HCEC 1CT (cell line): Measurements from ENCODE around the gene SZT2.
A peak's percentile ranks its signal among the peaks of the same experiment; 100 is the strongest.
"Not testable (repeated sequence)": the region's sequence is repeated elsewhere in the genome, so short reads cannot be mapped to it uniquely, and the experiment has no call there.

Experiments used
- DNase-seq: peaks from one replicate; pipeline ENCODE4 v3.0.0-alpha.2; 2017

The SZT2 gene

DNA sequence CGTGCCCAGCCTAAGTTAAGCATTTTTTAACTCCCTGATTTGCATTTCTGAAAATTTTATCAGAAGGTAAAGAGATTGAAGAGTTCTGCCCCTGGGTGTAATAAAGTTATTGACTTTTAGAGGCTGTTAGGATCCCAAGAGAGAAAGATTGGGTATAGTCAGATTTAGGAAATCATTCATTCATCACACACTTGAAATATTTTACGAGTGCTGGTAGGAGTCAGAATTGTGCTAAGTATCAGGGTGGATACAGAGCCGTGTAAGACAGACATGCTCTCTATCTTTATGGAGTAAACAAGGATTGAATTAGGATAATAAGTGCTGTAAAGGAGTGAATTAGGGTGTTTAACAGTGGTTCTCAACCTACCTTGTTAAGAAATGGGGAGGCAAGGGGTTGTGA, 3.0 kb downstream of the SZT2 start:
- DNase-seq: no peak

- DNase-seq: no peak
Observed at GRCh38 chr1:43395523-43395922, 5.8 kb downstream of the SZT2 start.

GRCh38 chr1:43396059-43396458, 6.4 kb downstream of the SZT2 start:
- DNase-seq: no peak

DNA sequence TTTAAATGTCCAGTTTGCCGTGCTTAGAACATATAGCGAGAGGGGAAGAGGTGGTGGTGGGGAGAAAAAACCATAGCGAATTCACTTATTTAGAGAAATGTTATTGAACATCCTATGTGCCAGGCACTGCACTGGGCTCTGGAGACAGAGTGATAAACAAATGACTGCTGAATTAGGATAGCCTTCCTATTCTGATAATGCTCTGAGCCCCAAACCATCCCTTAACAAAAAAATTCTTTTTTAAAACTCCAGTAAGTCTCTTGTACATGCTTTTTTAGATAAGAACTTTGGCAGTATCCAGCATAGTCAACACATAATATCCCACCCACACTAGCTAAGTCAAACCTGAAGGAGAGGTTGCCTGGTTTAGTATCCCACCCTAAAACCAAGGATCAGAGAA, 8.5 kb downstream of the SZT2 start:
- no peak for DNase-seq

GRCh38 chr1:43400441-43400840, 10.7 kb downstream of the SZT2 start:
- not testable (repeated sequence) for DNase-seq

DNA sequence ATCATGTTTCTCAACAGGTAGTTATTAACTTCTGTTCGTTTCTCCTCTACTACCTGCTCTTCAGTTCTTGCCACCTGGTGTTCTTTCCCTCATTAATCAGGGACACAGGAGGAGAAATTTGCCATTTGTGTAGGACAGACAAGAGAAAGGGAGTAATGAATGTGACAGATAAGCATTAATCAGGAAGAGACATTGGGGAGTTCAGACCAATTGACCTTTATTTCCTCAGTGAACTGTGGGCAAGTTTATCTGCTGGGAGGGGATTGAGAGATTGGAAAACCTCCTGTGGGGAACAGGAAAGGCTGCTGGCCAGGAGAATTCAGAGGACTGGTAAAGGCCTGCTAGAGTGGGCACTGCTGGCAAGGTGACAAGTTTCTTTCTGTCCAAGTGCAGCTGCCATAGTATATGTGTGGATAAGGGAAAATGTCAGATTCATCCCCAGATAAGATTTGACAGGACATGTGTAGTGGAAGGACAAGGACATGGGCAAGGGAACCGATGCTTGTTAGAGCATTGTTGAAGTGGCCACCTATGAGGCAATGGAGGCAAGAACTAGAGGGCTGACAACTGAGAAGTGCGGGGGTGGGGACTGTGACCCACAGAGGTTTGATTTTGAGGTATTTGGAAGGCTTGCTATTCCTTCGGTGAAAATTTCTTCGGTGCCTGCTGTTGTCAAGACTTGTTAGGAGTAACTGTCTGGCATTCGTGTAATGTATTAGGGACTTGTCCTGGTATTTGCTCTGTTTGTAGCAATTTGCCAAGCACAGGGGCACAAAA, 12.6 kb downstream of the SZT2 start:
- DNase-seq: no peak

DNA sequence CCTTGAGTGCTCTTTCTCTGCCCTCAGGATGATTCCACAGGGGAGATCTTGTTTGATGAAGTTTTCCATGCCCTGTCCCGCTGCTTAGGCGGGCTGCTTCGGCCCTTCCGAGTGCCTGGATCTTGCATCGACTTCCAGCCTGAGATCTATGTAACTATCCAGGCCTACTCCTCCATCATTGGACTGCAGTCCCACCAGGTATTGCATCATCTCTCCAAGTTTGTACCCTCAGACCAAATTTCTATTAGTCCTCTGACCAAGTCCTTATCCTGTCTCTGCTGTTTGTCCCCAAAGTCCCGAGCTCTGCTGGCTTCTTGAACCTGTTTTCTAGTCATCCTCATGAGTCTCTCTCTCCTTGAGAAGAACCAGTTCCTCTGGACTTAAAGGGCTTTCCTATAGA, 14.7 kb downstream of the SZT2 start:
- no peak for DNase-seq

- no peak for DNase-seq
Observed at GRCh38 chr1:43405219-43405875, 15.6 kb downstream of the SZT2 start.

DNA sequence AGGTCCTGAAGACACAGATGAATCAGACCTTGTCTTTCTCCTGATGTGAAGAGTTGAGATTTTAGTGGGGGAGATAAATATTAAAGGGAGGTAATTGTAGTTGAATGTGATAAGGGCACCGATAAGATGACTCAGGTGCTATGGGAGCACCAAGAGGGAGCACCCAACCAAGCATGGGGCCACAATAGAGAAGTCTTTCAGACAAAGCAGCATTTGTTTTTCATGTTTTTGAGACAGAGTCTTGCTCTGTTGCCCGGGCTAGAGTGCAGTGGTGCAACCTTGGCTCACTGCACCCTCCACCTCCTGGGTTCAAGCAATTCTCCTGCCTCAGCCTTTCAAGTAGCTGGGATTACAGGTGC, 16.2 kb downstream of the SZT2 start:
- DNase-seq: no peak

DNA sequence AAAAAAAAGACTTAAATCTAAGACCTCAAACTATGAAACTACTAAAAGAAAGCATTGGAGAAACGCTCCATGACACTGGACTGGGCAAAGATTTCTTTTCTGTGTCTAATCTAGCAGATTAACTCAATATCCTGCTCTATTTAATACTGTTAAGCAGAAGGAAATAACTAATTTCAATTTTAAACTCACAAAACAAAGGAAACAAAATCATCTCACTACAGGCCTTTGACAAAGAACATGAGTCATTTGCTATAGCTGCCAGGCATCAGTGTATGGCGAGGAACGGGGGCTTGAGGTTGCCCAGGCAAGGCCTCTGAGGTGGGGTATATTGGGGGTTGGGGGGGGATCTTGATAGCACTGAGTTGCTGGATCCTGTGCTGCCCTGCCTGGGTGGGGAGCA, 20.9 kb downstream of the SZT2 start:
- no peak for DNase-seq

GRCh38 chr1:43413426-43413825, 23.7 kb downstream of the SZT2 start:
- DNase-seq: not testable (repeated sequence)

DNA sequence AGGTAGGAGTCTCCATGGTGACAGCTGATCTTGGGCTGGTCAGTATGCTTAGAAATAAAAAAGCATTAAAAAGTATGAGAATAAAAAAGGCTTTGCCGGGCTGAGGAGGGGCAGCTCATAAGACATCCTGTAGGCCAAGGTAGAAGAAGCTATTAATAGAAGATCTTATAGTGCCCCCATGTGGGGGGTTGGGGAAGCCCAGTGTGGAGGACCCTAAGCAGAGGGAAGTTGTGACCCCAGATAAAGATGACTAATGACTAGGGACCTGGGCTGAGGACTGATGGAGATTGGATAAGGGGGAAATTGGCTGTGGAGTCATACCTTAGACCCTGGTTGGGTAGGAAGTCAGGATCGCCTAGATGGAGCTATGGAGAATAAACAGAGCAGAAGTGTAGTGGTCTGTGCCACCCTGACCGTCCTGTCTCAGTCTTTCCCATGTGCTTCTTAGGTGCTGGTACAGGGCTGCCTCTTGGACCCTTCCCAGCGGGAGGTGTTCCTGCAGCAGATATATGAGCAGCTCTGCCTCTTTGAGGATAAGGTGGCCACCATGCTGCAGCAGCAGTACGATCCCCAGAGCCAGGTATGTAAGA, 25.0 kb downstream of the SZT2 start:
- DNase-seq: peak; percentile 42

DNA sequence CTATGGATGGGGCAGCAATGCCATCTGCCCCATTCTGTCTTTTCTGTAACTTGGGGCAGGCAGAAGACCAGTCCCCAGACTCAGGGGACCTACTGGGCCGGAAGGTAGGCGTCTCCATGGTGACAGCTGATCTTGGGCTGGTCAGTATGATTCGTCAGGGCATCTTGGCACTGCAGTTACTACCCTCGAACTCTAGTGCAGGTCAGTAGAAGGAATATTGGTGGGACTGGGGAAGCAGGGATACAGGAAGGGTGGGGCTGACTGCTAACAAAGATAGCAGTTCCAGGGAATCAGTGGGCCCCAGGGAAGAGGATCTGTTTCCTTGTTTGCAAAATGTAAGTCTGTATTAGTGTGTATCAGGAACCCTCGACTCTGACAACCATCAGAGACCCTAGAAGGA, 26.2 kb downstream of the SZT2 start:
- no peak for DNase-seq

DNA sequence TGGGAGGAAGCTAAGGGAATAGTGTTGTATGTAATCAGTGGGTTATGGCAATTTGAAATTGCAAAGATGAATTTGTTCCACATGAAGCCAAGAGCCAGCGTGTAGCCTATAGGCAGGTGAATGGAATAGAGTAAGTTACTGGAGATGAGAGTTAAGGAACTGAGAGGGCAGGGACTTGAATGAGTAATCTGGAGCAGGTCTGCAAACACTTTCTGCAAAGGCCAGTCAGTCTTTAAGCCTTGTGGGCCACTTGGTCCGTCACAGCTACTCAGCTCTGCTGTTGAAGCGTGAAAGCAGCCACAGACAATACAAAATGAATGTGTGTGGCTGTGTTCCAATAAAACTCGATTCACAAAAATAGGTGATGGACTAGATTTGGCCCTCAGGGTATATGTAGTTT, 29.2 kb downstream of the SZT2 start:
- DNase-seq: no peak

GRCh38 chr1:43419627-43420425, 30.1 kb downstream of the SZT2 start:
- DNase-seq: no peak

GRCh38 chr1:43420874-43421273, 31.2 kb downstream of the SZT2 start:
- DNase-seq: no peak

- no peak for DNase-seq
Observed at GRCh38 chr1:43421396-43421795, 31.7 kb downstream of the SZT2 start.

GRCh38 chr1:43421976-43422750, 32.5 kb downstream of the SZT2 start:
- no peak for DNase-seq

GRCh38 chr1:43422995-43423671, 33.4 kb downstream of the SZT2 start:
- no peak for DNase-seq

GRCh38 chr1:43423672-43424550, 34.2 kb downstream of the SZT2 start:
- DNase-seq: no peak

DNA sequence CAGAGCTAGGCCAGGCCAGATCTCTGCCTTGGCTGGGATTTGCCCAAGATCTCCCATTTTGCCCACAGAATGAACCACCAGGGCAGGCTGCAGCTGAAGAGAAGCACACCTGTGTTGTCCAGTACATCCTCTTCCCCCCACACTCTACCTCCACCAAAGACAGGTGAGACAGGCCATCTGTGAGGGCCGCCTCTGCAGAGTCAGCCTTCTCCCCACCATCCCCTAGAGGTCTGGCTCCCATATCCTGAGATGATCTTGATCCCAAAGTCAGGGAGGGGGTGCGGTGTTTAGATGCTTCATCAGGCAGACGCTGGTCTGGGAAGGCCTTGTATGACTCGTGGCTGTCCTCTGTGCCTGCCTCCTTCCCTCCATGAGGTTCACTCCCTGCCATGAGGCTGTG, 35.3 kb downstream of the SZT2 start:
- no peak for DNase-seq
